A549 treated with Mapracorat at 1 μM for 4 hours (cell line): Measurements from ENCODE around the gene PKP2. TPM values are rescaled to one million over a fixed set of nuclear protein-coding genes. Genes with fewer than 3 reads are reported as not detected.

ENCODE experiments used
- total RNA-seq: library from RNA; stranded (reverse); fragments of 200-300 nt; extraction: Qiagen RNA extraction; gene quantifications from 5 replicates; pipeline ENCODE4 v1.2.3, GENCODE V29; 2022

The PKP2 gene
- total RNA-seq: 5.7 to 7.4 TPM (median 6.6 TPM) in 5 replicates

GRCh38 chr12:32896432-32897280, at the start of gene PKP2:
TSS of gene PKP2 (minus strand) at chr12:32896777. CDS start at chr12:32896731, 46 bp downstream.

GRCh38 chr12:32755654-32756475, 140.7 kb downstream of the PKP2 start, which contains the start of gene YARS2:
TSS of gene YARS2 (minus strand) at chr12:32755897. CDS start at chr12:32755874, 23 bp downstream.

Other genes starting within 250 kb of the PKP2 start
- 48.4 to 59.0 TPM (median 57.7 TPM) in 5 replicates for gene DNM1L, start 217.5 kb downstream of the PKP2 start, total RNA-seq
- gene YARS2, start 140.9 kb downstream of the PKP2 start, total RNA-seq: 23.8 to 34.5 TPM (median 32.2 TPM) in 5 replicates